K562 (cell line): Measurements from ENCODE around the gene HSBP1L1. TPM values are rescaled to one million over a fixed set of nuclear protein-coding genes. Genes with fewer than 3 reads are reported as not detected.
A peak's percentile ranks its signal among the peaks of the same experiment; 100 is the strongest.

Experiments
- GTF2A2 ChIP-seq: IDR thresholded peaks from 2 replicates; pipeline ENCODE4 v1.6.1; 2016; ENCODE audit warnings: mild to moderate bottlenecking, missing genetic modification characterization, missing compliant biosample characterization
- RBM34 ChIP-seq: fragments of 200-400 bp; formaldehyde crosslinking; IDR thresholded peaks from 2 replicates; pipeline ENCODE4 v1.6.1; 2018; ENCODE audit warnings: low read length, borderline replicate concordance; ENCODE audit not compliant: insufficient read depth
- TCF7L2 ChIP-seq: fragments of 150-350 bp; IDR thresholded peaks from 2 replicates; pipeline ENCODE4 v1.6.1; 2016; ENCODE audit warnings: low read depth, mild to moderate bottlenecking, low read length, moderate library complexity
- ZNF551 ChIP-seq: fragments of 250-450 bp; sonication (Bioruptor Pico); IDR thresholded peaks from 2 replicates; pipeline ENCODE4 v1.5.0; 2021; ENCODE audit warnings: mild to moderate bottlenecking, moderate library complexity
- polyA plus RNA-seq, 8 experiments: library from polyadenylated mRNA; depleted of rRNA in 4 of 8; stranded (reverse) in 5 of 8; unstranded in 3 of 8; fragments of >200 nt; fragmentation: Nextera tagmentation in 2 of 8; fragmentation: Illumina TruSeq in 1 of 8; extraction: Ambion mirVana in 2 of 8; extraction: Trizol in 1 of 8; gene quantifications; 2 replicates each; pipeline versions ENCODE4 v1.2.1 to v1.2.3, GENCODE V29; 2011 to 2014; ENCODE audit warnings: inconsistent platforms in 1 of 8, missing spikeins in 1 of 8
- total RNA-seq, 7 experiments: library from RNA; depleted of rRNA in 6 of 7; stranded (reverse); fragments of >200 nt in 6 of 7; fragmentation: Illumina TruSeq in 2 of 7; extraction: Trizol in 2 of 7; gene quantifications; 2 replicates each; pipeline versions ENCODE4 v1.2.1 to v1.2.3, GENCODE V29; 2011 to 2021; ENCODE audit warnings: low replicate concordance in 1 of 7
- TF ChIP-seq, protein P1 (sequence below): fragments of 450-650 bp; IDR thresholded peaks from 2 replicates; pipeline ENCODE4 v1.6.1; 2016; ENCODE audit warnings: mild to moderate bottlenecking, moderate library complexity
- TF ChIP-seq, protein P2 (sequence below): fragments of 200-800 bp; sonication (Bioruptor generic); IDR thresholded peaks from 2 replicates; pipeline ENCODE4 v1.6.1; 2017; ENCODE audit warnings: missing genetic modification characterization, missing compliant biosample characterization
- TF ChIP-seq, protein P3 (sequence below), 2 experiments: IDR thresholded peaks; 2 replicates each; pipeline ENCODE4 v1.6.1; 2011; ENCODE audit warnings: borderline replicate concordance in 1 of 2, control low read depth in 1 of 2, low read depth in 1 of 2, low read length in 1 of 2, mild to moderate bottlenecking in 1 of 2, mixed read lengths in 1 of 2, moderate library complexity in 1 of 2; ENCODE audit not compliant: insufficient read depth in 1 of 2, insufficient read length in 1 of 2, poor library complexity in 1 of 2, severe bottlenecking in 1 of 2; ENCODE audit errors: extremely low read depth in 1 of 2

Gene HSBP1L1
- total and polyA plus RNA-seq, 9 of the 15 experiments (the other 6 are each of a cell fraction or from before 2014, with no cell fraction given), result 0.24 to 0.36 TPM; not detected in 7

DNA sequence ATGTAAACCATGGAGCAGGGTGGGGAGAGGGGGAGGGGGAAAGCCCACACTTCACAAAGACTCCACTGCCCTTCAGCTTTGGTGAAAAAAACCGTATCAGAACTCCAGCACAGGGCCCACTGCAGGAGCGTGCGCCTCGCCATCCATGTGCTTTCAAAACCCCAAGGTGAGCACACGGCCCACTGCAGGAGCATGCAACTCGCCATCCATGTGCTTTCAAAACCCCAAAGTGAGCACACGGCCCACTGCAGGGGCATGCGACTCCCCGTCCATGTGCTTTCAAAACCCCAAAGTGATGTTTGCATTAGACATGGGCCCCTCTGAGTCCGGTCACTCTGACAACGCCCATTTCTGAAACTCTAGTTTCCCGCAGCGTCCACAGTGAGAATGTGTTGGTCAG is 16.1 kb downstream of the HSBP1L1 start (continued):
- TF ChIP-seq, protein P1, sequence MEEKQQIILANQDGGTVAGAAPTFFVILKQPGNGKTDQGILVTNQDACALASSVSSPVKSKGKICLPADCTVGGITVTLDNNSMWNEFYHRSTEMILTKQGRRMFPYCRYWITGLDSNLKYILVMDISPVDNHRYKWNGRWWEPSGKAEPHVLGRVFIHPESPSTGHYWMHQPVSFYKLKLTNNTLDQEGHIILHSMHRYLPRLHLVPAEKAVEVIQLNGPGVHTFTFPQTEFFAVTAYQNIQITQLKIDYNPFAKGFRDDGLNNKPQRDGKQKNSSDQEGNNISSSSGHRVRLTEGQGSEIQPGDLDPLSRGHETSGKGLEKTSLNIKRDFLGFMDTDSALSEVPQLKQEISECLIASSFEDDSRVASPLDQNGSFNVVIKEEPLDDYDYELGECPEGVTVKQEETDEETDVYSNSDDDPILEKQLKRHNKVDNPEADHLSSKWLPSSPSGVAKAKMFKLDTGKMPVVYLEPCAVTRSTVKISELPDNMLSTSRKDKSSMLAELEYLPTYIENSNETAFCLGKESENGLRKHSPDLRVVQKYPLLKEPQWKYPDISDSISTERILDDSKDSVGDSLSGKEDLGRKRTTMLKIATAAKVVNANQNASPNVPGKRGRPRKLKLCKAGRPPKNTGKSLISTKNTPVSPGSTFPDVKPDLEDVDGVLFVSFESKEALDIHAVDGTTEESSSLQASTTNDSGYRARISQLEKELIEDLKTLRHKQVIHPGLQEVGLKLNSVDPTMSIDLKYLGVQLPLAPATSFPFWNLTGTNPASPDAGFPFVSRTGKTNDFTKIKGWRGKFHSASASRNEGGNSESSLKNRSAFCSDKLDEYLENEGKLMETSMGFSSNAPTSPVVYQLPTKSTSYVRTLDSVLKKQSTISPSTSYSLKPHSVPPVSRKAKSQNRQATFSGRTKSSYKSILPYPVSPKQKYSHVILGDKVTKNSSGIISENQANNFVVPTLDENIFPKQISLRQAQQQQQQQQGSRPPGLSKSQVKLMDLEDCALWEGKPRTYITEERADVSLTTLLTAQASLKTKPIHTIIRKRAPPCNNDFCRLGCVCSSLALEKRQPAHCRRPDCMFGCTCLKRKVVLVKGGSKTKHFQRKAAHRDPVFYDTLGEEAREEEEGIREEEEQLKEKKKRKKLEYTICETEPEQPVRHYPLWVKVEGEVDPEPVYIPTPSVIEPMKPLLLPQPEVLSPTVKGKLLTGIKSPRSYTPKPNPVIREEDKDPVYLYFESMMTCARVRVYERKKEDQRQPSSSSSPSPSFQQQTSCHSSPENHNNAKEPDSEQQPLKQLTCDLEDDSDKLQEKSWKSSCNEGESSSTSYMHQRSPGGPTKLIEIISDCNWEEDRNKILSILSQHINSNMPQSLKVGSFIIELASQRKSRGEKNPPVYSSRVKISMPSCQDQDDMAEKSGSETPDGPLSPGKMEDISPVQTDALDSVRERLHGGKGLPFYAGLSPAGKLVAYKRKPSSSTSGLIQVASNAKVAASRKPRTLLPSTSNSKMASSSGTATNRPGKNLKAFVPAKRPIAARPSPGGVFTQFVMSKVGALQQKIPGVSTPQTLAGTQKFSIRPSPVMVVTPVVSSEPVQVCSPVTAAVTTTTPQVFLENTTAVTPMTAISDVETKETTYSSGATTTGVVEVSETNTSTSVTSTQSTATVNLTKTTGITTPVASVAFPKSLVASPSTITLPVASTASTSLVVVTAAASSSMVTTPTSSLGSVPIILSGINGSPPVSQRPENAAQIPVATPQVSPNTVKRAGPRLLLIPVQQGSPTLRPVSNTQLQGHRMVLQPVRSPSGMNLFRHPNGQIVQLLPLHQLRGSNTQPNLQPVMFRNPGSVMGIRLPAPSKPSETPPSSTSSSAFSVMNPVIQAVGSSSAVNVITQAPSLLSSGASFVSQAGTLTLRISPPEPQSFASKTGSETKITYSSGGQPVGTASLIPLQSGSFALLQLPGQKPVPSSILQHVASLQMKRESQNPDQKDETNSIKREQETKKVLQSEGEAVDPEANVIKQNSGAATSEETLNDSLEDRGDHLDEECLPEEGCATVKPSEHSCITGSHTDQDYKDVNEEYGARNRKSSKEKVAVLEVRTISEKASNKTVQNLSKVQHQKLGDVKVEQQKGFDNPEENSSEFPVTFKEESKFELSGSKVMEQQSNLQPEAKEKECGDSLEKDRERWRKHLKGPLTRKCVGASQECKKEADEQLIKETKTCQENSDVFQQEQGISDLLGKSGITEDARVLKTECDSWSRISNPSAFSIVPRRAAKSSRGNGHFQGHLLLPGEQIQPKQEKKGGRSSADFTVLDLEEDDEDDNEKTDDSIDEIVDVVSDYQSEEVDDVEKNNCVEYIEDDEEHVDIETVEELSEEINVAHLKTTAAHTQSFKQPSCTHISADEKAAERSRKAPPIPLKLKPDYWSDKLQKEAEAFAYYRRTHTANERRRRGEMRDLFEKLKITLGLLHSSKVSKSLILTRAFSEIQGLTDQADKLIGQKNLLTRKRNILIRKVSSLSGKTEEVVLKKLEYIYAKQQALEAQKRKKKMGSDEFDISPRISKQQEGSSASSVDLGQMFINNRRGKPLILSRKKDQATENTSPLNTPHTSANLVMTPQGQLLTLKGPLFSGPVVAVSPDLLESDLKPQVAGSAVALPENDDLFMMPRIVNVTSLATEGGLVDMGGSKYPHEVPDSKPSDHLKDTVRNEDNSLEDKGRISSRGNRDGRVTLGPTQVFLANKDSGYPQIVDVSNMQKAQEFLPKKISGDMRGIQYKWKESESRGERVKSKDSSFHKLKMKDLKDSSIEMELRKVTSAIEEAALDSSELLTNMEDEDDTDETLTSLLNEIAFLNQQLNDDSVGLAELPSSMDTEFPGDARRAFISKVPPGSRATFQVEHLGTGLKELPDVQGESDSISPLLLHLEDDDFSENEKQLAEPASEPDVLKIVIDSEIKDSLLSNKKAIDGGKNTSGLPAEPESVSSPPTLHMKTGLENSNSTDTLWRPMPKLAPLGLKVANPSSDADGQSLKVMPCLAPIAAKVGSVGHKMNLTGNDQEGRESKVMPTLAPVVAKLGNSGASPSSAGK, result peak; percentile 35; the same call in 1 of the 2 replicates
- TF ChIP-seq RBM34, result no peak
- TF ChIP-seq, protein P2, sequence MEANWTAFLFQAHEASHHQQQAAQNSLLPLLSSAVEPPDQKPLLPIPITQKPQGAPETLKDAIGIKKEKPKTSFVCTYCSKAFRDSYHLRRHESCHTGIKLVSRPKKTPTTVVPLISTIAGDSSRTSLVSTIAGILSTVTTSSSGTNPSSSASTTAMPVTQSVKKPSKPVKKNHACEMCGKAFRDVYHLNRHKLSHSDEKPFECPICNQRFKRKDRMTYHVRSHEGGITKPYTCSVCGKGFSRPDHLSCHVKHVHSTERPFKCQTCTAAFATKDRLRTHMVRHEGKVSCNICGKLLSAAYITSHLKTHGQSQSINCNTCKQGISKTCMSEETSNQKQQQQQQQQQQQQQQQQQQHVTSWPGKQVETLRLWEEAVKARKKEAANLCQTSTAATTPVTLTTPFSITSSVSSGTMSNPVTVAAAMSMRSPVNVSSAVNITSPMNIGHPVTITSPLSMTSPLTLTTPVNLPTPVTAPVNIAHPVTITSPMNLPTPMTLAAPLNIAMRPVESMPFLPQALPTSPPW, result no peak
- no peak for TF ChIP-seq GTF2A2 (tag)
- TF ChIP-seq TCF7L2, result no peak
- TF ChIP-seq ZNF551 (CRISPR knock-in tag), result no peak
- TF ChIP-seq, protein P3, sequence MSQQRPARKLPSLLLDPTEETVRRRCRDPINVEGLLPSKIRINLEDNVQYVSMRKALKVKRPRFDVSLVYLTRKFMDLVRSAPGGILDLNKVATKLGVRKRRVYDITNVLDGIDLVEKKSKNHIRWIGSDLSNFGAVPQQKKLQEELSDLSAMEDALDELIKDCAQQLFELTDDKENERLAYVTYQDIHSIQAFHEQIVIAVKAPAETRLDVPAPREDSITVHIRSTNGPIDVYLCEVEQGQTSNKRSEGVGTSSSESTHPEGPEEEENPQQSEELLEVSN (IDR thresholded peaks at IDR 0.05; ENCODE audit: borderline replicate concordance in 1 of 2, extremely low read depth in 1 of 2, insufficient read depth in 1 of 2, insufficient read length in 1 of 2, low read depth in 1 of 2, low read length in 1 of 2, poor library complexity in 1 of 2, severe bottlenecking in 1 of 2), result peak in 1 of 2 experiments; percentile 41
